ENCODE results near the gene SVOP. TPM values are rescaled to one million over a fixed set of nuclear protein-coding genes. Genes with fewer than 3 reads are reported as not detected.

Gene SVOP
- total RNA-seq, 1 donor from 2014 or later = not detected

DNA sequence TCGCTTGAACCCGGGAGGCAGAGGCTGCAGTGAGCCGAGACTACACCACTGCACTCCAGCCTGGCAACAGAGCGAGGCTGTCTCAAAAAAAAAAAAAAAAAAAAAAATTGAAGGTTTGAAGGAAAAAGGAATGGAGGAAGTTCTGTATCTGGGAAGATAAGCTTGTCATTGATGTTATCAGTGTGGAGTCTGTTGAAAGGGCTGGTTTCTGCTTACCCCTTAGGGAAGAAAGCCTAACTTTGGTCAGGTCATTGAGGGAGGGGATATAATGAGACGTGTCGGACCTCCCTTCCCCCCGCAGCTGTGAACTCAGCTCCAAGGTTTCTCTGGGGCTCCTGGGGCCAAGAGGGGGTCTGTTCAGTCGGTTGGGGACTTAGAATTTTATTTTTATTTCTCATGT lies 124.5 kb downstream of the SVOP start:
- H3K4me2 ChIP-seq (ENCODE audit: low read length) = no peak overlapping the region
- peaks cover 19% of the 10 kb centered on the region for H3K27me3 Mint-ChIP-seq (ENCODE audit: low read depth, unreplicated experiment)
- H3K27ac Mint-ChIP-seq (ENCODE audit: unreplicated experiment) = no peak overlapping the region
- H4K20me1 ChIP-seq (ENCODE audit: insufficient read depth, low read length) = no peaks in the 10 kb centered on the region
- H3K9me3 Mint-ChIP-seq (ENCODE audit: unreplicated experiment) = peaks cover 2% of the 10 kb centered on the region
- no peak overlapping the region for H3K4me3 ChIP-seq (ENCODE audit: insufficient read depth, low read depth, low read length)
- H3K9ac ChIP-seq (ENCODE audit: low read length) = no peak overlapping the region
- no peak for FAIRE-seq
- H3K4me1 ChIP-seq (ENCODE audit: insufficient read depth, low read length) = no peaks in the 10 kb centered on the region
- H3K4me1 Mint-ChIP-seq (ENCODE audit: low read depth, unreplicated experiment) = no peaks in the 10 kb centered on the region
- TF ChIP-seq, protein P1, sequence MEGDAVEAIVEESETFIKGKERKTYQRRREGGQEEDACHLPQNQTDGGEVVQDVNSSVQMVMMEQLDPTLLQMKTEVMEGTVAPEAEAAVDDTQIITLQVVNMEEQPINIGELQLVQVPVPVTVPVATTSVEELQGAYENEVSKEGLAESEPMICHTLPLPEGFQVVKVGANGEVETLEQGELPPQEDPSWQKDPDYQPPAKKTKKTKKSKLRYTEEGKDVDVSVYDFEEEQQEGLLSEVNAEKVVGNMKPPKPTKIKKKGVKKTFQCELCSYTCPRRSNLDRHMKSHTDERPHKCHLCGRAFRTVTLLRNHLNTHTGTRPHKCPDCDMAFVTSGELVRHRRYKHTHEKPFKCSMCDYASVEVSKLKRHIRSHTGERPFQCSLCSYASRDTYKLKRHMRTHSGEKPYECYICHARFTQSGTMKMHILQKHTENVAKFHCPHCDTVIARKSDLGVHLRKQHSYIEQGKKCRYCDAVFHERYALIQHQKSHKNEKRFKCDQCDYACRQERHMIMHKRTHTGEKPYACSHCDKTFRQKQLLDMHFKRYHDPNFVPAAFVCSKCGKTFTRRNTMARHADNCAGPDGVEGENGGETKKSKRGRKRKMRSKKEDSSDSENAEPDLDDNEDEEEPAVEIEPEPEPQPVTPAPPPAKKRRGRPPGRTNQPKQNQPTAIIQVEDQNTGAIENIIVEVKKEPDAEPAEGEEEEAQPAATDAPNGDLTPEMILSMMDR (IDR thresholded peaks at IDR 0.05; ENCODE audit: insufficient read depth, low read depth, low read length) = no peak
- TF ChIP-seq EZH2 (IDR thresholded peaks at IDR 0.05; ENCODE audit: insufficient read depth, low read length) = no peak
- DNase-seq (ENCODE audit: low read depth) = no peak
- H3K36me3 ChIP-seq (ENCODE audit: insufficient read depth, low read length) = no peaks in the 10 kb centered on the region
- H3K9me3 ChIP-seq (ENCODE audit: insufficient read depth, low read depth, low read length) = peaks cover 3% of the 10 kb centered on the region
- no peaks in the 10 kb centered on the region for H3K27me3 ChIP-seq (ENCODE audit: insufficient read depth, low read length)
- no peak overlapping the region for H3K27ac ChIP-seq (ENCODE audit: low read depth, low read length)
- H3K79me2 ChIP-seq (ENCODE audit: insufficient read depth, low read length) = no peaks in the 10 kb centered on the region
- no peak overlapping the region for H3K4me3 Mint-ChIP-seq (ENCODE audit: unreplicated experiment)
- no peaks in the 10 kb centered on the region for H3K36me3 Mint-ChIP-seq (ENCODE audit: low read depth, unreplicated experiment)
- H2AFZ ChIP-seq (ENCODE audit: low read depth, low read length) = no peak overlapping the region

DNA sequence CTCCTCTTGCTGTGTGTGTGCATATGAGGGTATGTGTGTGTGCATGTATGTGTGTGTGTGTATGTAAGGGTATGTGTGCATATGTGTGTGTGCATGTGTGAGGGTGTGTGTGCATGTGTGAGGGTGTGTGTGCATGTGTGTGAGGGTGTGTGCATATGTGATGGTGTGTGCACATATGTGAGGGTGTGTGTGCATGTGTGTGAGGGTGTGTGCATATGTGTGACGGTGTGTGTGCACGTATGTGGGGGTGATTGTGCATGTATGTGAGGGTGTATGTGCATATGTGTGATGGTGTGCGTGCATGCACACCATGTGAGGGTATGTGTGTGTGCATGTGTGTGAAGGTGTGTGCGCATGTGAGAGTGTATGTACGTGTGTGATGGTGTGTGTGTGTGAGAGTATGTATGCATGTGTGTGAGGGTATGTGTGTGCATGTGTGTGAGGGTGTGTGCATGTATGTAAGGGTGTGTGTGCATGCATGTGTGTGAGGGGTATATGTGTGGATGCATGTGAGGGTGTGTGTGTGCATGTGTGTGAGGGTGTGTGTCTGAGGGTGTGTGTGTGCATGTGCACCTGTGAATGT lies 125.6 kb downstream of the SVOP start:
- TF ChIP-seq, protein P1 (IDR thresholded peaks at IDR 0.05; ENCODE audit: insufficient read depth, low read depth, low read length) = no peak
- no peak for TF ChIP-seq EZH2 (IDR thresholded peaks at IDR 0.05; ENCODE audit: insufficient read depth, low read length)
- Histone ChIP-seq H3K36me3 (ENCODE audit: insufficient read depth, low read length) (no peaks in the 10 kb centered on the region), H3K79me2 (ENCODE audit: insufficient read depth, low read length) (no peaks in the 10 kb centered on the region), H3K4me1 (ENCODE audit: insufficient read depth, low read length) (no peaks in the 10 kb centered on the region), H2AFZ (ENCODE audit: low read depth, low read length) (no peak overlapping the region), H3K4me3 (ENCODE audit: insufficient read depth, low read depth, low read length) (no peak overlapping the region), H4K20me1 (ENCODE audit: insufficient read depth, low read length) (no peaks in the 10 kb centered on the region), H3K9me3 (ENCODE audit: insufficient read depth, low read depth, low read length) (peaks cover 3% of the 10 kb centered on the region), H3K4me2 (ENCODE audit: low read length) (no peak overlapping the region), H3K27me3 (ENCODE audit: insufficient read depth, low read length) (no peaks in the 10 kb centered on the region), H3K27ac (ENCODE audit: low read depth, low read length) (no peak overlapping the region), H3K9ac (ENCODE audit: low read length) (no peak overlapping the region)
- Mint-ChIP-seq H3K27ac (ENCODE audit: unreplicated experiment) (no peak overlapping the region), H3K27me3 (ENCODE audit: low read depth, unreplicated experiment) (peaks cover 14% of the 10 kb centered on the region), H3K4me1 (ENCODE audit: low read depth, unreplicated experiment) (no peaks in the 10 kb centered on the region), H3K9me3 (ENCODE audit: unreplicated experiment) (peaks cover 5% of the 10 kb centered on the region), H3K4me3 (ENCODE audit: unreplicated experiment) (no peak overlapping the region), H3K36me3 (ENCODE audit: low read depth, unreplicated experiment) (no peaks in the 10 kb centered on the region)
- FAIRE-seq (no peak), DNase-seq (ENCODE audit: low read depth) (no peak)

DNA sequence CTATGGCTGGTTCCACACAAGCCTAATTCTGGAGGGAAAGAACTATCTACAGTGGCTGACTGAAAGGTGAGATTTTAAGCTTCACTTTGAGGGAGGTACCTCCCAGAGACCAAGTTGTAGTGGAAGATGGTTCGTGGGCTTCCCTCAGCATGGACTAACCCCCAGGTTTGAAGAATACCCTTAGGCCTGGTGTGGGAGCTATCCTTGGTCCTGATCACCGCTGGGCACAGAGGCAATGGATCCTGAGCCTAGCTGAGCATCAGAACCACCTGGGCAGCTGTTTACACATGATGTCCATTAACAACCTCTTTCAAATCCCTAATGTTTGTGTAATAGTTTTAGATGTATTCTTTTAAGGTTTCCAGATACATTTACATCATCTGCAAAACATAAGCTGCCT lies 130.7 kb downstream of the SVOP start:
- Histone ChIP-seq H3K27me3 (ENCODE audit: insufficient read depth, low read length) (no peaks in the 10 kb centered on the region), H3K36me3 (ENCODE audit: insufficient read depth, low read length) (no peaks in the 10 kb centered on the region), H3K9me3 (ENCODE audit: insufficient read depth, low read depth, low read length) (peaks cover 2% of the 10 kb centered on the region), H4K20me1 (ENCODE audit: insufficient read depth, low read length) (no peaks in the 10 kb centered on the region), H3K79me2 (ENCODE audit: insufficient read depth, low read length) (no peaks in the 10 kb centered on the region), H3K27ac (ENCODE audit: low read depth, low read length) (no peak overlapping the region), H3K4me2 (ENCODE audit: low read length) (no peak overlapping the region), H3K9ac (ENCODE audit: low read length) (no peak overlapping the region), H3K4me3 (ENCODE audit: insufficient read depth, low read depth, low read length) (no peak overlapping the region), H3K4me1 (ENCODE audit: insufficient read depth, low read length) (no peaks in the 10 kb centered on the region), H2AFZ (ENCODE audit: low read depth, low read length) (no peak overlapping the region)
- Mint-ChIP-seq H3K27me3 (ENCODE audit: low read depth, unreplicated experiment) (peaks cover 23% of the 10 kb centered on the region), H3K27ac (ENCODE audit: unreplicated experiment) (no peak overlapping the region), H3K4me3 (ENCODE audit: unreplicated experiment) (no peak overlapping the region), H3K9me3 (ENCODE audit: unreplicated experiment) (peaks cover 9% of the 10 kb centered on the region), H3K36me3 (ENCODE audit: low read depth, unreplicated experiment) (no peaks in the 10 kb centered on the region), H3K4me1 (ENCODE audit: low read depth, unreplicated experiment) (no peaks in the 10 kb centered on the region)
- FAIRE-seq = no peak
- no peak for DNase-seq (ENCODE audit: low read depth)
- TF ChIP-seq, protein P1 (IDR thresholded peaks at IDR 0.05; ENCODE audit: insufficient read depth, low read depth, low read length) = no peak
- TF ChIP-seq EZH2 (IDR thresholded peaks at IDR 0.05; ENCODE audit: insufficient read depth, low read length) = no peak

All from astrocyte (in vitro differentiated cells and primary cell).